HS-27A (cell line): ENCODE measurements around the gene YLPM1.

ENCODE experiments used
- DNase-seq: peaks from one replicate; pipeline ENCODE4 v3.0.0-alpha.2; 2012; ENCODE audit warnings: low read depth, missing footprints

The YLPM1 gene

GRCh38 chr14:74875941-74876913 is 113.1 kb downstream of the YLPM1 start, which contains the start of gene PROX2:
Gene PROX2 (minus strand): TSS chr14:74876145. CDS start chr14:74863834, 12,311 bp downstream.
- DNase-seq, result no peak

GRCh38 chr14:74879427-74880182 is 116.5 kb downstream of the YLPM1 start:
- no peak for DNase-seq

- peak; percentile 73 for DNase-seq
Measured at GRCh38 chr14:74881431-74882102, 118.5 kb downstream of the YLPM1 start, which contains the start of gene DLST. Gene DLST (plus strand): TSS chr14:74881916. CDS start chr14:74881954, 38 bp downstream.

- no peak for DNase-seq
Measured at GRCh38 chr14:74882103-74882920, 119.2 kb downstream of the YLPM1 start.
